Measurements from ENCODE around the gene OR9Q2. TPM values are rescaled to one million over a fixed set of nuclear protein-coding genes. Genes with fewer than 3 reads are reported as not detected.

OR9Q2 gene
- total and polyA plus RNA-seq, 2 donors from 2014 or later: not detected

DNA sequence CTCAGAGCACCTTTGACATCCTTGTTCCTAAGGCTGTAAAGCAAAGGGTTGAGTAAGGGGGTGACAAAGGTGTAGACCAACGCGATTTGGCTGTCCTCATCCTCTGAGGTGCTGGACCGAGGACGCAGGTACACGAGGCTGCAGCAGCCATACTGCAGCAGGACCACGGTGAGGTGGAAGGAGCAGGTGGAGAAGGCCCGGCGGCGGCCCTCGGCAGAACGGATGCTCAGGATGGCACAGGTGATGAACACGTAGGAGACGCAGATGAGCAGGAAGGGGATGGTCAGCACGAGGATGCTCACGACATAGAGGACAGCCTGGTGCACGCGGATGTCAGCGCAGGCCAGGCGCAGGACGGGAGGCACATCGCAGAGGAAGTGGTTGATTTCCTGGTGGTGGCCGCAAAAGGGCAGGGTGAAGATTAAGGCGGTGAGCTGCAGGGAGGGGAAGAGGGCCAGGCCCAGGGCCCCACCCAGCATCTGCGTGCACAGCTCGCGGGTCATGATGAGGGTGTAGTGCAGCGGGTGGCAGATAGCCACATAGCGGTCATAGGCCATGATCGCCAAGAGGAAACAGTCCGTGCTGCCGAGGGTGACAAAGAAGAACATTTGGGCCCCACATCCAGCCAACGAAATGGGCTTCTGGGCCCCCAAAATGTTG lies 39.2 kb downstream of the OR9Q2 start:
- Histone ChIP-seq H3K9me3 (ENCODE audit: control insufficient read depth in 2 of 3, insufficient read depth in 1 of 3, low read length in 3 of 3) (no peaks in the 10 kb centered on the region), H3K27me3 (ENCODE audit: control insufficient read depth, insufficient read depth, low read length) (no peaks in the 10 kb centered on the region), H3K9ac (ENCODE audit: low read length in 3 of 3) (no peak overlapping the region), H3K4me1 (ENCODE audit: control insufficient read depth in 2 of 3, insufficient read depth in 2 of 3, low read depth in 1 of 3, low read length in 3 of 3) (no peaks in the 10 kb centered on the region), H3K4me3 (ENCODE audit: low read length in 3 of 3) (no peak overlapping the region), H3K36me3 (ENCODE audit: control insufficient read depth in 2 of 3, insufficient read depth in 3 of 3, low read length in 3 of 3) (no peaks in the 10 kb centered on the region), H3K27ac (ENCODE audit: low read depth in 2 of 2, low read length in 2 of 2) (no peak overlapping the region)
- FAIRE-seq (no peak), DNase-seq (no peak)
- TF ChIP-seq, protein P1, sequence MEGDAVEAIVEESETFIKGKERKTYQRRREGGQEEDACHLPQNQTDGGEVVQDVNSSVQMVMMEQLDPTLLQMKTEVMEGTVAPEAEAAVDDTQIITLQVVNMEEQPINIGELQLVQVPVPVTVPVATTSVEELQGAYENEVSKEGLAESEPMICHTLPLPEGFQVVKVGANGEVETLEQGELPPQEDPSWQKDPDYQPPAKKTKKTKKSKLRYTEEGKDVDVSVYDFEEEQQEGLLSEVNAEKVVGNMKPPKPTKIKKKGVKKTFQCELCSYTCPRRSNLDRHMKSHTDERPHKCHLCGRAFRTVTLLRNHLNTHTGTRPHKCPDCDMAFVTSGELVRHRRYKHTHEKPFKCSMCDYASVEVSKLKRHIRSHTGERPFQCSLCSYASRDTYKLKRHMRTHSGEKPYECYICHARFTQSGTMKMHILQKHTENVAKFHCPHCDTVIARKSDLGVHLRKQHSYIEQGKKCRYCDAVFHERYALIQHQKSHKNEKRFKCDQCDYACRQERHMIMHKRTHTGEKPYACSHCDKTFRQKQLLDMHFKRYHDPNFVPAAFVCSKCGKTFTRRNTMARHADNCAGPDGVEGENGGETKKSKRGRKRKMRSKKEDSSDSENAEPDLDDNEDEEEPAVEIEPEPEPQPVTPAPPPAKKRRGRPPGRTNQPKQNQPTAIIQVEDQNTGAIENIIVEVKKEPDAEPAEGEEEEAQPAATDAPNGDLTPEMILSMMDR (IDR thresholded peaks at IDR 0.05; ENCODE audit: borderline replicate concordance, extremely low read depth, insufficient read depth): no peak
- intact Hi-C loops (cut with DNase I): no loop called here

Other genes with a start within 250 kb of the OR9Q2 start
- not detected for gene OR9Q1, start 165.2 kb upstream of the OR9Q2 start, total RNA-seq
- not detected for gene OR9Q1, start 165.2 kb upstream of the OR9Q2 start, polyA plus RNA-seq (ENCODE audit: insufficient read depth, low read depth, low replicate concordance)
- gene OR6Q1, start 158.1 kb upstream of the OR9Q2 start, total RNA-seq: not detected
- not detected for gene OR6Q1, start 158.1 kb upstream of the OR9Q2 start, polyA plus RNA-seq (ENCODE audit: insufficient read depth, low read depth, low replicate concordance)
- not detected for gene OR9I1, start 63.5 kb upstream of the OR9Q2 start, total RNA-seq
- gene OR9I1, start 63.5 kb upstream of the OR9Q2 start, polyA plus RNA-seq (ENCODE audit: insufficient read depth, low read depth, low replicate concordance): not detected
- not detected for gene OR1S2, start 15.1 kb downstream of the OR9Q2 start, total RNA-seq
- gene OR1S2, start 15.1 kb downstream of the OR9Q2 start, polyA plus RNA-seq (ENCODE audit: insufficient read depth, low read depth, low replicate concordance): not detected
- not detected for gene OR1S1, start 23.6 kb downstream of the OR9Q2 start, total RNA-seq
- gene OR1S1, start 23.6 kb downstream of the OR9Q2 start, polyA plus RNA-seq (ENCODE audit: insufficient read depth, low read depth, low replicate concordance): not detected
- gene OR10Q1, start 39.8 kb downstream of the OR9Q2 start, total RNA-seq: not detected
- gene OR10Q1, start 39.8 kb downstream of the OR9Q2 start, polyA plus RNA-seq (ENCODE audit: insufficient read depth, low read depth, low replicate concordance): not detected
- not detected for gene OR10W1, start 79.2 kb downstream of the OR9Q2 start, total RNA-seq
- not detected for gene OR10W1, start 79.2 kb downstream of the OR9Q2 start, polyA plus RNA-seq (ENCODE audit: insufficient read depth, low read depth, low replicate concordance)
- not detected for gene OR5B17, start 170.0 kb downstream of the OR9Q2 start, total RNA-seq
- gene OR5B17, start 170.0 kb downstream of the OR9Q2 start, polyA plus RNA-seq (ENCODE audit: insufficient read depth, low read depth, low replicate concordance): not detected
- gene OR5B3, start 217.8 kb downstream of the OR9Q2 start, total RNA-seq: not detected
- gene OR5B3, start 217.8 kb downstream of the OR9Q2 start, polyA plus RNA-seq (ENCODE audit: insufficient read depth, low read depth, low replicate concordance): not detected
- gene OR5B2, start 239.1 kb downstream of the OR9Q2 start, total RNA-seq: not detected
- gene OR5B2, start 239.1 kb downstream of the OR9Q2 start, polyA plus RNA-seq (ENCODE audit: insufficient read depth, low read depth, low replicate concordance): not detected

Data from kidney (tissue), 14 donors.